Measurements from ENCODE around the gene SLC22A14.
"Not testable (repeated sequence)": the region's sequence is repeated elsewhere in the genome, so short reads cannot be mapped to it uniquely, and the experiment has no call there.

SLC22A14 gene

GRCh38 chr3:38281895-38282686, at the start of gene SLC22A14:
Gene SLC22A14 (plus strand): TSS chr3:38282294. CDS start chr3:38306027, 23,733 bp downstream.
- in situ Hi-C loops (cut with MboI; ENCODE audit: low sequenced_read_pairs, unreplicated experiment): no loop called here
- DNase-seq (ENCODE audit: low spot score): peak; percentile 38
- no peak for TF ChIP-seq CTCF (IDR thresholded peaks at IDR 0.05; ENCODE audit: borderline replicate concordance, control extremely low read depth, extremely low read depth, insufficient read depth, missing control alignments)

GRCh38 chr3:38232701-38233100, 49.4 kb upstream of the SLC22A14 start:
- DNase-seq (ENCODE audit: low spot score): no peak
- in situ Hi-C loops (cut with MboI; ENCODE audit: low sequenced_read_pairs, unreplicated experiment): no loop called here
- no peak for TF ChIP-seq CTCF (IDR thresholded peaks at IDR 0.05; ENCODE audit: borderline replicate concordance, control extremely low read depth, extremely low read depth, insufficient read depth, missing control alignments)

- in situ Hi-C loops (cut with MboI; ENCODE audit: low sequenced_read_pairs, unreplicated experiment): no loop called here
- no peak for TF ChIP-seq CTCF (IDR thresholded peaks at IDR 0.05; ENCODE audit: borderline replicate concordance, control extremely low read depth, extremely low read depth, insufficient read depth, missing control alignments)
- DNase-seq (ENCODE audit: low spot score): no peak
These were observed 46.6 kb upstream of the SLC22A14 start for GRCh38 chr3:38235466-38235865.

- DNase-seq (ENCODE audit: low spot score): no peak
- TF ChIP-seq CTCF (IDR thresholded peaks at IDR 0.05; ENCODE audit: borderline replicate concordance, control extremely low read depth, extremely low read depth, insufficient read depth, missing control alignments): no peak
- in situ Hi-C loops (cut with MboI; ENCODE audit: low sequenced_read_pairs, unreplicated experiment): no loop called here
These were observed 43.6 kb upstream of the SLC22A14 start for GRCh38 chr3:38238416-38239008.

GRCh38 chr3:38242812-38243211, 39.3 kb upstream of the SLC22A14 start:
- in situ Hi-C loops (cut with MboI; ENCODE audit: low sequenced_read_pairs, unreplicated experiment); DNase-seq (ENCODE audit: low spot score): not testable (repeated sequence)

- in situ Hi-C loops (cut with MboI; ENCODE audit: low sequenced_read_pairs, unreplicated experiment): no loop called here
- TF ChIP-seq CTCF (IDR thresholded peaks at IDR 0.05; ENCODE audit: borderline replicate concordance, control extremely low read depth, extremely low read depth, insufficient read depth, missing control alignments): no peak
- no peak for DNase-seq (ENCODE audit: low spot score)
These were observed 36.2 kb upstream of the SLC22A14 start for GRCh38 chr3:38245930-38246329.

- no peak for TF ChIP-seq CTCF (IDR thresholded peaks at IDR 0.05; ENCODE audit: borderline replicate concordance, control extremely low read depth, extremely low read depth, insufficient read depth, missing control alignments)
- DNase-seq (ENCODE audit: low spot score): no peak
- in situ Hi-C loops (cut with MboI; ENCODE audit: low sequenced_read_pairs, unreplicated experiment): no loop called here
These were observed 34.6 kb upstream of the SLC22A14 start for GRCh38 chr3:38247366-38248035.
